ENCODE measurements around the gene ERI3.

ERI3 gene

GRCh38 chr1:44330935-44331334 lies 24.1 kb downstream of the ERI3 start:
- 85 to 100% methylated on average over 2 of the region's 2 CpGs for WGBS, 2 experiments (ENCODE audit: insufficient coverage in 2 of 2)
- peaks cover 37% of the 10 kb centered on the region for H3K36me3 ChIP-seq (ENCODE audit: control insufficient read depth, insufficient read depth, low read length)
- no peak overlapping the region for H3K27ac ChIP-seq (ENCODE audit: low read depth, low read length, severe bottlenecking)
- no peaks in the 10 kb centered on the region for H3K9me3 ChIP-seq (ENCODE audit: control insufficient read depth, low read length)
- H3K4me1 ChIP-seq (ENCODE audit: control insufficient read depth, insufficient read depth, low read length, poor library complexity, severe bottlenecking): peaks cover 27% of the 10 kb centered on the region
- H3K4me3 ChIP-seq (ENCODE audit: extremely low read depth, insufficient read depth, low read length, poor library complexity, severe bottlenecking): no peak overlapping the region

- WGBS, 2 experiments (ENCODE audit: insufficient coverage in 2 of 2): 92 to 96% methylated on average over 5 of the region's 5 CpGs
- Histone ChIP-seq H3K9me3 (ENCODE audit: control insufficient read depth, low read length) (no peaks in the 10 kb centered on the region), H3K4me1 (ENCODE audit: control insufficient read depth, insufficient read depth, low read length, poor library complexity, severe bottlenecking) (peaks cover 28% of the 10 kb centered on the region), H3K27ac (ENCODE audit: low read depth, low read length, severe bottlenecking) (no peak overlapping the region), H3K4me3 (ENCODE audit: extremely low read depth, insufficient read depth, low read length, poor library complexity, severe bottlenecking) (no peak overlapping the region), H3K36me3 (ENCODE audit: control insufficient read depth, insufficient read depth, low read length) (peaks cover 29% of the 10 kb centered on the region)
These were observed 26.2 kb downstream of the ERI3 start for GRCh38 chr1:44328671-44329416.

DNA sequence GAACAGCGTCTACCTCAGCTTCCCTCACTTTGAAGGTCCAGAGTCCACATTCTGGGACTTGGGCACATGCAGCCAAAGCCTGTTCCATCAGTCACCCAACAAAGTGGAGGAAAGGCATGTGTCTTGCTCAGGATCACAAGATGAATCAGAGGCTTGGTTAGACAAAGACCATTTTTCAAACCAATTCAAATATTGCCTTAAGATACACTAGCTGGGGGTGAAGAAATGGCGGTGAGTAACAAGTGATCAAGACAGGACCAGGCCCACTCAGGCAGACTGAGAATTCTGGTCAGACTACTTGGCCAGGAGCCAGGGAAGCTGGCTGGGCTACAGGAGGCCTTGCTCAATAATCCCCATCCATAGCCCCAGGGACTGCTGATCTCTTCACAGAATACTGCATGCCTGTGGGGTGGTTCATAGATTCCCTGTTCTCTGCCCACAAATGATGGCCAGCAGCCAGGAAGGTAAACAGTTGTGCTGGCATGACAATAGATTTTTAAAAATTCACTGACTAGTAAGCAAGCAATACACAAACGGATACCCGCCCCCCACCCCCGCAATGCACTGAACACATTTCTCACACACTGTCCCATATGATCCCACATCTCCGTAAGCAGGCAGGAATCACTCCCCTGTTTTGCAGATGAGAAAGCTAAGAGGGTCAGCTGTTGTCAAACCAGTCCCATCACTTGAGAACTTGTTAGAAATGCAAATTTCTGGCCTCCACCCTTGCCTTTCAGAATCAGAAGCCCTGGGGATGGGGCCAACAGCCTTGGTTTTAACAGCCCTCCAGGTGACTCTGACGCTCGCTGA lies 27.2 kb downstream of the ERI3 start:
- no peak overlapping the region for H3K27ac ChIP-seq (ENCODE audit: low read depth, low read length, severe bottlenecking)
- H3K36me3 ChIP-seq (ENCODE audit: control insufficient read depth, insufficient read depth, low read length): peaks cover 35% of the 10 kb centered on the region
- peaks cover 28% of the 10 kb centered on the region for H3K4me1 ChIP-seq (ENCODE audit: control insufficient read depth, insufficient read depth, low read length, poor library complexity, severe bottlenecking)
- 65 to 68% methylated on average over 3 to 4 of the region's 8 CpGs for WGBS, 2 experiments (ENCODE audit: insufficient coverage in 2 of 2)
- H3K9me3 ChIP-seq (ENCODE audit: control insufficient read depth, low read length): no peaks in the 10 kb centered on the region
- no peak overlapping the region for H3K4me3 ChIP-seq (ENCODE audit: extremely low read depth, insufficient read depth, low read length, poor library complexity, severe bottlenecking)

DNA sequence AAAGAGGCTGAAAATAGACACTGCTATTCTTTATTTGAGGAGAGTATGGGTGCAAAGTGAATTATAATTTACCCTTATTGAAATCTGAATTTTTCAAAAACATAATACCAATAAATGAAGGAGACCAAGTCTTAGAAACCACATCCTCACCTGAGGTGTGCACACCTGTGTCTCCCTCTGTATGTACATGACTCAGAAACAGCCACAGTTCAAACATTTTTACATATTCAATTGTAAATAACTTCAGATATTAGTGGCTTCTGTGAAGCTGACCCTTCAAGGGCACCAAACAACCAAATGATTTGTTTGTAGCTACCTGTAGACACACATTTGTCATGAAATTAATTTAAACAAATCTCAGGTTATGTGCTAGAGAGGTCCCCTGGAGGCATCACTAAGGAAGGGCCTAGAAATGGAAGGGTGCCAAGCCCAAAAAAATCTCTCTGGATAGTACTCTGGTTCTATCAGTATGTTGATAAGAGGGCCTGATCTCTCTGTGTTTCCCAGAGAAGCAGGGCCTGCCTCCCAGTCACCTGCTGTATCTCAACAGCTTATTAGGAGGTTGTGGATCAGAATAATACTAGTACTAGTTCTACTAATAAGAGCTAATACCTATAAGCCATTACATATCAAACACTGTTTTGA lies 28.1 kb downstream of the ERI3 start:
- H3K4me3 ChIP-seq (ENCODE audit: extremely low read depth, insufficient read depth, low read length, poor library complexity, severe bottlenecking): no peak overlapping the region
- no peaks in the 10 kb centered on the region for H3K9me3 ChIP-seq (ENCODE audit: control insufficient read depth, low read length)
- H3K4me1 ChIP-seq (ENCODE audit: control insufficient read depth, insufficient read depth, low read length, poor library complexity, severe bottlenecking): peaks cover 28% of the 10 kb centered on the region
- H3K36me3 ChIP-seq (ENCODE audit: control insufficient read depth, insufficient read depth, low read length): peaks cover 32% of the 10 kb centered on the region
- no peak overlapping the region for H3K27ac ChIP-seq (ENCODE audit: low read depth, low read length, severe bottlenecking)

- Histone ChIP-seq H3K4me1 (ENCODE audit: control insufficient read depth, insufficient read depth, low read length, poor library complexity, severe bottlenecking) (peaks cover 25% of the 10 kb centered on the region), H3K27ac (ENCODE audit: low read depth, low read length, severe bottlenecking) (no peak overlapping the region), H3K9me3 (ENCODE audit: control insufficient read depth, low read length) (no peaks in the 10 kb centered on the region), H3K4me3 (ENCODE audit: extremely low read depth, insufficient read depth, low read length, poor library complexity, severe bottlenecking) (no peak overlapping the region), H3K36me3 (ENCODE audit: control insufficient read depth, insufficient read depth, low read length) (peaks cover 28% of the 10 kb centered on the region)
- WGBS, 2 experiments (ENCODE audit: insufficient coverage in 2 of 2): 92 to 93% methylated on average over 3 to 8 of the region's 9 CpGs
These were observed 28.9 kb downstream of the ERI3 start for GRCh38 chr1:44326024-44326701.

- Histone ChIP-seq H3K27ac (ENCODE audit: low read depth, low read length, severe bottlenecking) (no peak overlapping the region), H3K4me1 (ENCODE audit: control insufficient read depth, insufficient read depth, low read length, poor library complexity, severe bottlenecking) (peaks cover 18% of the 10 kb centered on the region), H3K9me3 (ENCODE audit: control insufficient read depth, low read length) (no peaks in the 10 kb centered on the region), H3K4me3 (ENCODE audit: extremely low read depth, insufficient read depth, low read length, poor library complexity, severe bottlenecking) (no peak overlapping the region), H3K36me3 (ENCODE audit: control insufficient read depth, insufficient read depth, low read length) (peaks cover 25% of the 10 kb centered on the region)
- 90% methylated on average over 1 of the region's 1 CpG; no CpG with 5 or more reads in 1 of the 2 experiments for WGBS, 2 experiments (ENCODE audit: insufficient coverage in 2 of 2)
These were observed 31.1 kb downstream of the ERI3 start for GRCh38 chr1:44323947-44324346.

DNA sequence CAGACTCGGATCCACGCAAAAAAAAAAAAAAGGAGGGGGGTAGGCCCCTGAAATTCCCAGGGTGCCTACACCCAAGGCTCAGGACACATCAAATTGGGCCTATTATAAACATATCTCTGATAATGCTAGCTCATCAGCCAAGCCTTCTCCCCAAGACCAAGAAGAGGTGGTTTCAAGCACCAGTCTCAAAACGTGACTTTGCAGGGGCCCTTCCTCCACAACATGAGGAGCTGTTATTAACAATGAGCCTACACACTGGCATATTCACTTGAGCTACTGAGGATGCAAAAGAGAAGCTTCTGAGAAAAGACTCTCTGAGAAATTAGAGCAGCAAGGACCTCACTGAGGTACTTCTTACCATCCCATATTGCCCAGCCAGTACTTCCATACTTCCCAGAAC lies 32.7 kb downstream of the ERI3 start:
- H3K9me3 ChIP-seq (ENCODE audit: control insufficient read depth, low read length): no peaks in the 10 kb centered on the region
- peaks cover 32% of the 10 kb centered on the region for H3K36me3 ChIP-seq (ENCODE audit: control insufficient read depth, insufficient read depth, low read length)
- H3K4me3 ChIP-seq (ENCODE audit: extremely low read depth, insufficient read depth, low read length, poor library complexity, severe bottlenecking): no peak overlapping the region
- WGBS, 2 experiments (ENCODE audit: insufficient coverage in 2 of 2): 94 to 95% methylated on average over 3 of the region's 3 CpGs
- no peak overlapping the region for H3K27ac ChIP-seq (ENCODE audit: low read depth, low read length, severe bottlenecking)
- H3K4me1 ChIP-seq (ENCODE audit: control insufficient read depth, insufficient read depth, low read length, poor library complexity, severe bottlenecking): peaks cover 10% of the 10 kb centered on the region

GRCh38 chr1:44321466-44321865 lies 33.6 kb downstream of the ERI3 start:
- Histone ChIP-seq H3K36me3 (ENCODE audit: control insufficient read depth, insufficient read depth, low read length) (peaks cover 36% of the 10 kb centered on the region), H3K9me3 (ENCODE audit: control insufficient read depth, low read length) (no peaks in the 10 kb centered on the region), H3K4me3 (ENCODE audit: extremely low read depth, insufficient read depth, low read length, poor library complexity, severe bottlenecking) (no peak overlapping the region), H3K27ac (ENCODE audit: low read depth, low read length, severe bottlenecking) (no peak overlapping the region), H3K4me1 (ENCODE audit: control insufficient read depth, insufficient read depth, low read length, poor library complexity, severe bottlenecking) (peaks cover 7% of the 10 kb centered on the region)
- 94 to 100% methylated on average over 1 to 2 of the region's 2 CpGs for WGBS, 2 experiments (ENCODE audit: insufficient coverage in 2 of 2)

GRCh38 chr1:44318097-44319088 lies 36.7 kb downstream of the ERI3 start:
- no peak overlapping the region for H3K27ac ChIP-seq (ENCODE audit: low read depth, low read length, severe bottlenecking)
- peaks cover 48% of the 10 kb centered on the region for H3K36me3 ChIP-seq (ENCODE audit: control insufficient read depth, insufficient read depth, low read length)
- peaks cover 2% of the 10 kb centered on the region for H3K4me1 ChIP-seq (ENCODE audit: control insufficient read depth, insufficient read depth, low read length, poor library complexity, severe bottlenecking)
- H3K4me3 ChIP-seq (ENCODE audit: extremely low read depth, insufficient read depth, low read length, poor library complexity, severe bottlenecking): no peak overlapping the region
- H3K9me3 ChIP-seq (ENCODE audit: control insufficient read depth, low read length): no peaks in the 10 kb centered on the region
- 48 to 50% methylated on average over 4 to 6 of the region's 9 CpGs for WGBS, 2 experiments (ENCODE audit: insufficient coverage in 2 of 2)
